Measurements from ENCODE around the gene EFHD2. TPM values are rescaled to one million over a fixed set of nuclear protein-coding genes. Genes with fewer than 3 reads are reported as not detected.

EFHD2 gene
- total RNA-seq, 1 experiment from 2014 or later: 29.5 TPM

DNA sequence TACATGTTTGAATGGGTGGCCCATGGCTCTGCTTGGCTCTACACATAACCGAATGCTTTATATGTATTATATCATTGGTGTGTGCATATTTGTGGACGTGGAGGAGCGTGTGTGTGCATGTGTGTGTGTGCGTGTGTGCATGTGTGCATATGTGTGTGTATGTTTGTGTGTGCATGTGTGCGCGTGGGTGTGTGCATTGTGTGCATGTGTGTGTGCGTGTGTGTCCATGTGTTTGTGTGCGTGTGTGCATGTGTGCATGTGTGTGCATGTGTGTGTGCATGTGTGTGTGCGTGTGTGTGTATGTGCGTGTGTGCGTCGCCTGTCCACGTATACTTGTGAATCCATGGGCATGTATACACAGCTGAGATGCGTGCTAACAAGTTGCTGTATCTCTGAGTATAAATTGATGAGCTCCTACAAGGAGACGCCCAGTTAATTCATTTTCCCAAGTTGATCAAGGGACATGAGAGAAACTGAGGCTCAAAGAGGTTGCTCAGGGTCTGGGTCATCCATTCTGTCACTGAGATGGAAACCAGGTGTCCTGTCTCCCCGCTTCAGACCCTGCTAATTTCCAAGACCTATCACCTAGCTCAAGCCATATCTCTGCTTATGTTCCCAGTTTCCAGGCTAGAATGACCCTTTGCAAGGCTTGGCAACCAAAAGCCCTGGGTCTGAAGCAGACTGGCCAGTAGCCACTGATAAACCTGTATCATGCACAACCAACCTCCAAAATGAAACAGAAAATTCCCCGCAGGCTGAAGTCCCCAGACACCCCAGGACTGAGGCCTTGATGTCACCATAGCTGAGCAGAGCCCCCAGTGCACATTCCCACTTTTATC, 25.8 kb downstream of the EFHD2 start:
- Mint-ChIP-seq H3K9me3 (ENCODE audit: unreplicated experiment) (no peaks in the 10 kb centered on the region), H3K36me3 (ENCODE audit: insufficient read depth, unreplicated experiment) (no peaks in the 10 kb centered on the region), H3K4me1 (ENCODE audit: low read depth, unreplicated experiment) (no peaks in the 10 kb centered on the region), H3K27me3 (ENCODE audit: insufficient read depth, unreplicated experiment) (no peaks in the 10 kb centered on the region), H3K27ac (ENCODE audit: unreplicated experiment) (no peak overlapping the region), H3K4me3 (ENCODE audit: unreplicated experiment) (no peak overlapping the region)
- BruUV-seq (replicated peaks): no TSS peak
- H3K4me1 ChIP-seq: no peaks in the 10 kb centered on the region
- TF ChIP-seq, protein P1, sequence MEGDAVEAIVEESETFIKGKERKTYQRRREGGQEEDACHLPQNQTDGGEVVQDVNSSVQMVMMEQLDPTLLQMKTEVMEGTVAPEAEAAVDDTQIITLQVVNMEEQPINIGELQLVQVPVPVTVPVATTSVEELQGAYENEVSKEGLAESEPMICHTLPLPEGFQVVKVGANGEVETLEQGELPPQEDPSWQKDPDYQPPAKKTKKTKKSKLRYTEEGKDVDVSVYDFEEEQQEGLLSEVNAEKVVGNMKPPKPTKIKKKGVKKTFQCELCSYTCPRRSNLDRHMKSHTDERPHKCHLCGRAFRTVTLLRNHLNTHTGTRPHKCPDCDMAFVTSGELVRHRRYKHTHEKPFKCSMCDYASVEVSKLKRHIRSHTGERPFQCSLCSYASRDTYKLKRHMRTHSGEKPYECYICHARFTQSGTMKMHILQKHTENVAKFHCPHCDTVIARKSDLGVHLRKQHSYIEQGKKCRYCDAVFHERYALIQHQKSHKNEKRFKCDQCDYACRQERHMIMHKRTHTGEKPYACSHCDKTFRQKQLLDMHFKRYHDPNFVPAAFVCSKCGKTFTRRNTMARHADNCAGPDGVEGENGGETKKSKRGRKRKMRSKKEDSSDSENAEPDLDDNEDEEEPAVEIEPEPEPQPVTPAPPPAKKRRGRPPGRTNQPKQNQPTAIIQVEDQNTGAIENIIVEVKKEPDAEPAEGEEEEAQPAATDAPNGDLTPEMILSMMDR (IDR thresholded peaks at IDR 0.05; ENCODE audit: insufficient read depth in 1 of 2, low read depth in 1 of 2, low read length in 1 of 2, severe bottlenecking in 1 of 2, unreplicated experiment in 1 of 2): no peak
- no peaks in the 10 kb centered on the region for H3K27me3 ChIP-seq (replicated peaks; ENCODE audit: control insufficient read depth, insufficient read depth, low read length)
- intact Hi-C loops (cut with micrococcal nuclease; ENCODE audit: unreplicated experiment): no loop called here
- POLR2A ChIA-PET: interaction anchor here (0.6 kb wide), 1 partner anchor 610 kb away, joined by 6 read pairs; no protein-coding TSS in a partner anchor
- H3K36me3 ChIP-seq (ENCODE audit: control insufficient read depth, insufficient read depth, low read length): no peaks in the 10 kb centered on the region
- CTCF ChIA-PET: no interaction called here
- no peak overlapping the region for H3K4me3 ChIP-seq (ENCODE audit: low read depth, low read length)
- no peak for DNase-seq
- no peaks in the 10 kb centered on the region for H3K9me3 ChIP-seq

DNA sequence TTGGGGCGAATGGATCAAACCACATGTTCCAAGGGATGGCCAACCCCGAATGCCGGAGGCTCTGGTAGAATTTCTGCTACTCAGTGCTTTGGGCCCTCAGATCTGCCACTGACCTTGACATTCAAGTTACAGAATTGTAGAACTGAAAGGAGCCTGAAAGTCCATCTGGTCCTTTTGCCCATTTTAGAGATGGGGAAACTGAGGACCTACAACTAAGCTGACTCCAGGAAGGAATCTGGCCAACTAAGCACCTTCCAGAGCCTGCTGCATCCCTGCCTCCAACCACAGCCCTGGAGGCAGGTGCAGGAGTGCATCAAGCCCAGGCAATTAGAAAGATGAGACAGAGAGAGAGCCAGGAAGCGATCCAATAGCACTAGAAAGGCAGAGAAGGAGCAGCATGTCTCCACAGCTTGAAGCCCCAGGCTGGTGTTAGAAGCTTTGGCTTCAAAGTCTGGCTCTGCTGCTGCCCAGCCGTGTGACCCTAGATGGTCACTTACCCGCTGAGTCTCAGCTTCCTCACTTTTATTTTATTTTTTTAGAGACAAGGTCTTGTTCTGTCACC, 27.3 kb downstream of the EFHD2 start:
- Histone ChIP-seq H3K36me3 (ENCODE audit: control insufficient read depth, insufficient read depth, low read length) (no peaks in the 10 kb centered on the region), H3K27me3 (replicated peaks; ENCODE audit: control insufficient read depth, insufficient read depth, low read length) (no peaks in the 10 kb centered on the region), H3K4me3 (ENCODE audit: low read depth, low read length) (no peak overlapping the region), H3K4me1 (no peaks in the 10 kb centered on the region), H3K9me3 (no peaks in the 10 kb centered on the region)
- H3K27me3 Mint-ChIP-seq (ENCODE audit: insufficient read depth, unreplicated experiment): no peaks in the 10 kb centered on the region
- BruUV-seq (replicated peaks): no TSS peak
- H3K4me3 Mint-ChIP-seq (ENCODE audit: unreplicated experiment): no peak overlapping the region
- no peaks in the 10 kb centered on the region for H3K36me3 Mint-ChIP-seq (ENCODE audit: insufficient read depth, unreplicated experiment)
- no peak overlapping the region for H3K27ac Mint-ChIP-seq (ENCODE audit: unreplicated experiment)
- CTCF ChIA-PET: no interaction called here
- POLR2A ChIA-PET: no interaction called here
- intact Hi-C loops (cut with micrococcal nuclease; ENCODE audit: unreplicated experiment): no loop called here
- no peaks in the 10 kb centered on the region for H3K4me1 Mint-ChIP-seq (ENCODE audit: low read depth, unreplicated experiment)
- TF ChIP-seq, protein P1 (IDR thresholded peaks at IDR 0.05; ENCODE audit: insufficient read depth in 1 of 2, low read depth in 1 of 2, low read length in 1 of 2, severe bottlenecking in 1 of 2, unreplicated experiment in 1 of 2): no peak
- H3K9me3 Mint-ChIP-seq (ENCODE audit: unreplicated experiment): no peaks in the 10 kb centered on the region
- no peak for DNase-seq

DNA sequence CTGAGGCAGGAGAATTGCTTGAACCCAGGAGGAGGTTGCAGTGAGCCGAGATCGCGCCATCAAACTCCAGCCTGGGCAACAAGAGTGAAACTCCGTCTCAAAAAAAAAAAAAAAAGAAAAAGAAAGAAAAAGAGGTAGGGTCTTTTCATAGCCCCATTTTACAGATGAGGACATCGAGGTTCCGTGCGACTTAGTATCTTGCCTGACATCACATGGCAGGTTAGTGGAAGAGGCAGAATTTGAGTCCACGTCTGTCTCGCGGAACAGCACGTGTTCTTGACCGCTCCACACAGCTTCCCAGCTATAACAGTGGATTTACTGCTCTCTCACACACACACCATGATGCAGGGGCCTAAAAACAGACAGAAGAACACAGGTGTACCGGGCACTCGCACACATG, 29.6 kb downstream of the EFHD2 start:
- H3K4me3 Mint-ChIP-seq (ENCODE audit: unreplicated experiment): no peak overlapping the region
- POLR2A ChIA-PET: no interaction called here
- CTCF ChIA-PET: no interaction called here
- H3K27me3 Mint-ChIP-seq (ENCODE audit: insufficient read depth, unreplicated experiment): no peaks in the 10 kb centered on the region
- TF ChIP-seq, protein P1 (IDR thresholded peaks at IDR 0.05; ENCODE audit: insufficient read depth in 1 of 2, low read depth in 1 of 2, low read length in 1 of 2, severe bottlenecking in 1 of 2, unreplicated experiment in 1 of 2): no peak
- Histone ChIP-seq H3K9me3 (no peaks in the 10 kb centered on the region), H3K27me3 (replicated peaks; ENCODE audit: control insufficient read depth, insufficient read depth, low read length) (no peaks in the 10 kb centered on the region), H3K36me3 (ENCODE audit: control insufficient read depth, insufficient read depth, low read length) (no peaks in the 10 kb centered on the region), H3K4me3 (ENCODE audit: low read depth, low read length) (no peak overlapping the region), H3K4me1 (no peaks in the 10 kb centered on the region)
- H3K36me3 Mint-ChIP-seq (ENCODE audit: insufficient read depth, unreplicated experiment): no peaks in the 10 kb centered on the region
- H3K9me3 Mint-ChIP-seq (ENCODE audit: unreplicated experiment): no peaks in the 10 kb centered on the region
- no peak overlapping the region for H3K27ac Mint-ChIP-seq (ENCODE audit: unreplicated experiment)
- H3K4me1 Mint-ChIP-seq (ENCODE audit: low read depth, unreplicated experiment): no peaks in the 10 kb centered on the region
- no peak for DNase-seq
- no TSS peak for BruUV-seq (replicated peaks)
- intact Hi-C loops (cut with micrococcal nuclease; ENCODE audit: unreplicated experiment): no loop called here

All from Caco-2 (cell line).